ENCODE measurements around the gene PLPP4.

Gene PLPP4

DNA sequence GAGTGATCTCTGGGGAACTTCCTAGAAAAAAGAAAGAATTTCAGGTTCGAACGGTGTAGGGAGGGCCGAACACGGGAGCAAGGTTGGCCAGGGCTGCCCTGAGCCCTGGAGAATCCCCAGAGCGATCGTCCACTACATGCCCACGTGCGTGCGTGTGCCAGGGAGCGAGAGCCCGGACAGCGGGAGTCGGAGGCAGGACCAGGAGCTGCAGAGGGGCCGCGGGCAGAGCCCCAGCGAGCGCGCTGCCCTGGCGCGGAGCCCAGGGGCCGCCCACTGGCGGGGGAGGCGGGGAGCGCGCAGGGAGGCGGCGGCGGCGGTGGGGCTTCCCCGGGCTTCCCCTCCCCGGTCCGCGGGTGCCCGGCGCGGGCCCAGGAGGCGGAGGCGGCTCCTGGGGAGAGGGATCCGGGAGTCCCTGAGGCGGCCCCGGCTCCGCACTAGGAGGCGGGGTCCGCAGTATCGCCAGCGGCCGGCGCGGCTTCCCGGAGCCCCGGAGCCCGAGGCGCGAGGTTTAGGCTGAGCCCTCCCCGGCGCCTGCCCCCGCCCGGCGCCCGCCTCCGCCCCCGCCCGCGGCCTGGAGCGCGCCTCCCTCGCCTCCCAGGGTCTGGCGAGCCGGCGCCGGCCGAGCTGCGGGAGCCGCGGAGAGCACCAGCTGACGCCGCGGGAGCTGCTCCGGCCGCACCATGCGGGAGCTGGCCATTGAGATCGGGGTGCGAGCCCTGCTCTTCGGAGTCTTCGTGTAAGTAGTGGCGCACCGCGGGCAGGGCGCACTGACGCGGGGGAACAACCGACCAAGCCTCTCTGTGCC lies at the start of gene PLPP4:
PLPP4 (plus strand) TSS at position 602 of the 805 bp plus-strand sequence; CDS start at position 681, 79 bp downstream.
- DNase-seq: no peak

- no peak for DNase-seq
Measured at GRCh38 chr10:120409816-120410215, 47.2 kb upstream of the PLPP4 start.

DNA sequence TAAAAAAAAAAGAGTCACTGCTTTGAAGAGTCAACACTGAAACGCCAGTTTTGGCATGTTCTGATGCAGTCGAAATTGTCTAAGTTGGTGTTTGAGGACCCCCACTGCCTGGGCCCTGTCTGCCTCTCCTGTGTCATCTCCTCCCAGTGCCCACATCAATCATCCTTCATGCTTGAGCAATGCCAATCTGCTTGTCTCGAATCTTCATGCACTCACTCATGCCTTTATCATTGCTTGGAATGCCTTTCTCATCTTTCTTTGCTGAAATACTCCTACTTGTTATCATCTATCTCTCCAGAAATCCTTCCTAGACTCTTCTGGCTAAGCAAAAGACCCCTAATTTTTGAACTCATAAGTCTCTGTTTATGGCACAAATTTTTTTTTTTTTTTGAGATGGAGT lies 42.1 kb upstream of the PLPP4 start:
- DNase-seq: no peak

DNA sequence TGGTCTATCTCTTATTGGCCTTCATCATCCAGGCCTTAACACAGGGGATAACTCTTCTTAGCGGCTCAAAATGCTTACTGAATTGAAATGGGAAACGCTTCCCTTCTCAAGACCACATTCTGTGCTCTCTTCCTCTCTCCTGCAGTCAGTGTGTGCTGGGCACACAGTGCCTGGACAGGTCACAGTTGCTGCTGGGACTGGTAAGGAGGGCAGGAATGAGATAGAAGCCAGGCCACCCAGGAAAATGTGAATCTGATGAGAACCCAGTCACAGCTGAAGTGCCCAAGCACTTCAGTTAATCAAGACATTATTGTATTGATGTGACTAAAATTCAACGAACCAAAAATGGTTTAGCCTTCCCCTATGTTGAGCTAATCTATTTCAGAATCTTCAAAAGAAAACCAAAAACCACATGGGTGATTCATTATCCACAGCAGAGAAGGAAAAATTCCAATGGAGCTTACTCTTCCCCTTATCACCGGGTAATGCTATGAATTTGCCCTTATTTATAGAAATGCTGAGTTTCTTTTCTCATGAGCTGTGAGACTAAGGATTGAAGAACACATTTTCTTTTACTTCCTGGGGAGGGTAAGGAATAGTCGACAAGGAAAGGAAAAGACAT lies 41.2 kb upstream of the PLPP4 start:
- DNase-seq: no peak

GRCh38 chr10:120420421-120420820 lies 36.6 kb upstream of the PLPP4 start:
- DNase-seq: no peak

GRCh38 chr10:120421250-120421649 lies 35.8 kb upstream of the PLPP4 start:
- no peak for DNase-seq

GRCh38 chr10:120422457-120422856 lies 34.6 kb upstream of the PLPP4 start:
- DNase-seq: no peak

- DNase-seq: no peak
Measured at GRCh38 chr10:120423431-120424197, 33.4 kb upstream of the PLPP4 start.

DNA sequence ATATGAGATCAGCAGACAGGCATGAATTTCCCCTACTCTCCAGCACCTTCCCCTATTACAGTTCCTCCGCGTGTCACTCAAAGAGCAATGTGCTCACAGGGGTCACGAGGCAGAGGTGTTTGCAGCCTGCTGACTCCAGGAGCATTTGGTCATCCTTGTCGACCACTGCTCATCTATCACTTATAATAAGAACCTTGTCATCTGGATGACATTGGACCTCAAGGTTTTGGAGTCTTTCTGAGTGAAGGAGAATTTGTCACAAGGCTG lies 32.9 kb upstream of the PLPP4 start:
- DNase-seq: no peak

DNA sequence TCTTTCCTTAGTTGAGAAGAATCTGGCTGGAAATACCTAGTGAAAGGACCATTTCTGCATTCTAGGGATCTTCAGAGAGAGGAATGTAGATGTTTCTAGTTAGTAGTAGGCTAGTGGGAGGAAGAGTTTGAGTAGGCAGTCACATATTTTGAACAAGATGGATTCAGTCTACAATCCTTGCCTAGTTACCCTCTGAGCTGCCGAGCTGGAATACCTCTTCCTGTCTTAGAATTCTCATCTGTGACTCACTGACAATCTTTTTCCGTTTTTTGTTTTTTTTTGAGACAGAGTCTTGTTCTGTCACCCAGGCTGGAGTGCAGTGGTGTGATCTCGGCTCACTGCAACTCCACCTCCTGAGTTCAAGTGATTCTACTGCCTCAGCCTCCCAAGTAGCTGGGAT lies 30.7 kb upstream of the PLPP4 start:
- DNase-seq: no peak

- DNase-seq: no peak
Measured at GRCh38 chr10:120428754-120429153, 28.3 kb upstream of the PLPP4 start.

DNA sequence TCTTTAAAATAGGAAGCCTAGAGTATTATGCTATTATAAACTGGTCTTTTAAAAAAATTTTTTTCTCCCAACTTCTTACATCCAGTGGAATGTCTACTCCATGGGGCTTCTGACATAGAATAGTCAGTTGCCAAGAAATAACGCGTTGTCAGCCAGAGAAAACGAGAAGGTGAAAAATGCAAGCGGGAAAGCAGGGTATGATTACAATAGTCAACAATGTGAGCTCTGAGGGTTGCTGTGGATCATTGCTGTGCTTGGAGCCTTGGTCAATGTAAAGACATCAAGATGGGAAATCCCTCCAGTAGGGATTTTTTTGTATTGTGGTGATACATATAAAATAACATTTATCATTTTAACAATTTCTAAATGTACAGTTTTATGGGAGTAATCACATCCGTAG lies 27.6 kb upstream of the PLPP4 start:
- no peak for DNase-seq

DNA sequence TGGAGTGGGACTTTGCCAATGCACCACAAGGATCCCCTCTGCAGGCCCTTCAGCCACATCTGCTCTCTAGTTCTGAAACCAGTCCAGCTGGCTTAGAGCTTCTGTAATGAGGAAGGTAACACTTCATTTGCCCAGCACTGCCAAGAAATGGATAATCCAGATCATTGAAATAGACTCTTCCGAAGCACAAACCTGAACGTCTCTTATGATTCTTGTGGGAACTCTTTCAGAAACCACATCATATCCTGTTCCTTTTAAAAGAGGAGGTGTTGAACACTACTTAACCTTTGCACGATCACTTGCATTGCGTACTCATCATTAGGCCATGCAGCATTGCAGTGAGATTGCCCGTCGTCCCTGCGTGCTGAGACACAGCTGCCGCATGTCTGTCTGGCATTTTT lies 25.8 kb upstream of the PLPP4 start:
- no peak for DNase-seq

DNA sequence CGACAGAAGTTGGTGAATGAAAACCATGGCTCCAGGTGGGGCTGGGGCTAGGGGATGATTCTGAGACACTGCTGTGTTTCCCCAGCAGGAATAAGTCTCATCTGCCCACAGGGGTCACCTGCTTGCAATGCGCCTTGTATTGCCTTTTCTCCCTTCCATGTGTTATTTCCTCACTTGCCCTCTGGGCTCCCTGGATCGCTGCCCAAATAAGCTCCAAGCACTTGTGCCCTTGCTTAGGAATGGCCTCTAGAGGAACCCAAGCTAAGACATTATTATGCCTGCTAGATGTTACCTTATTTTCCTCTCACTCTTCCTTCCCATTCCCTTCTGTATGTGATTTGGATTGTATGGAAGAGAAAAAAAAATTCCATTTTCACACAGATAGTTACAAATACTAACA lies 24.8 kb upstream of the PLPP4 start:
- no peak for DNase-seq

- no peak for DNase-seq
Measured at GRCh38 chr10:120433141-120433540, 23.9 kb upstream of the PLPP4 start.

- DNase-seq: no peak
Measured at GRCh38 chr10:120436439-120437112, 20.5 kb upstream of the PLPP4 start.

DNA sequence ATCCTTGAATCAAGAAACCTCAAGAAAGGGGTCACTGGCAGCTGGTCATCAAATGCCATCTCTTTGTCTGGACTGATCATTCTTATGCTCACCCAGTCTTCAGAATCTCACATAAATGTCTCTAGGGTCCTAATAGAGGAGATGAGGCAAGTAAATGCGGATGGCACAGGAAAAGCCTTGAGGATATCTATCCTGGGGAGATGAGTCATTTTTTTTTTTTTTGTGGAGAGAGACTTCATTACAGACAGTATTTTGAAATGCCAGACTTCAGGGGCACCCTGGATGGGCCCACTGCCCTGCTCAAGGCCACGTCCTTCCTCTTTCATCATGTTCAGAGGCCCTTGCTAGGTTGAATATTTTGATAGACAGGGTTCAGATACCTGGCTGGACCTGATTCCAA lies 19.5 kb upstream of the PLPP4 start:
- DNase-seq: no peak

DNA sequence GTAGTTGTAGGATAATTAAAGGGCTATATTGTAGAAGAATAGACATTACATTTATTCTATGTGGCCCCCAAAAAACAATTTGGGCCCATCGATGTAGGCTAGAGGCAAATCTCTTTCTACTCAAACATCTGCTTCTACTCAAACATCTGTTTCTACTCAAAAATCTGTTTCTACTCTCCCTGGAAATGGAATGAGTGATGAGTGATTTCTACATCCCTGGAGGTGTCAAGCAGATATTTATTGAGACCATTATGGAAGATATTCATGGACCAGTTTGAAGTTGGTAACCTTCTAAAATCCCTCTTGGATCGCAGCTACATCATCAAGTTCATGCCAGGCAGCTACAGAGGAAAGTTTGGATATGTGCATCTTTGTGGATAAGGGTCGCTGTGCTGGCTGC lies 5.1 kb upstream of the PLPP4 start:
- no peak for DNase-seq

DNA sequence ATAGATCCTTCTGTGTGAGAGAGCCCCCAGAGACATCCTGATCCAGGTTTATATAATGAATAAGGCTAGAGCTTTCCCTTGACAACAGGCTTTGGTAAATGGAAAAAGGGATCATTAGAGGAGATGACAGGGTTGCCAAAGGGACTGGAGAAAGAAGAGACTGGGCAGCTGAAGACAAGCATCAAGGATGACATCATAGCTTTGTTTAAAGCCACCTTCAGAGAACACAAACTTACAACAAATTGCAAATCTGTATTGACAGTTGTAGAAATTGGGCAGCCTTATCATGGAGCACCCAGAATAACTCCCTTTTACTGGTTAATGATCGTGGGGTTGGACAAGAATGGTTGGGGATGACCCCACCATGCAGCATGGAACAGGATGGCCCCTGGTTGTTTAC lies 3.7 kb upstream of the PLPP4 start:
- DNase-seq: no peak

- no peak for DNase-seq
Measured at GRCh38 chr10:120453886-120454285, 3.1 kb upstream of the PLPP4 start.

- no peak for DNase-seq
Measured at GRCh38 chr10:120455004-120455403, 2.0 kb upstream of the PLPP4 start.

DNA sequence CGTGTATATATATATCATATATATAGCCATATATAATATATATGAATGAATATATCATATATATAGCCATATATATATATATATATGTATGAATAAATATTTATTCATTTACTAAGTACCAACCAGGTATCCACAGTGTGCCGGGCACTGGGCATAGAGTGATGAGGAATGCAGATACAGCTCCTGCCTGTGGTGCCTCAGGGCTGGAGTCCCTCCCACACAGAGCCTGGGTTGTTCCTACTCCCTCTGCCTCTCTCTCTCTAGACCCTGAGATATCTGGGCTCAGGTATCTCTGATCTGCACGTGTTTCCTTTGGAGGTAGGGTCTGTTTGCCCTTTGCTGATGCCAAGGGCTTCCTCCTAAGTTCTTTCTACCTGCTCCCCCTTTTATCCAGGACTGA lies 1.4 kb upstream of the PLPP4 start:
- DNase-seq: no peak

GRCh38 chr10:120456143-120456625 lies 843 bp upstream of the PLPP4 start:
- no peak for DNase-seq
